Endothelial cell of umbilical vein (primary cell): ENCODE results near the gene TIPIN. TPM values are rescaled to one million over a fixed set of nuclear protein-coding genes. Genes with fewer than 3 reads are reported as not detected.
"Not testable (repeated sequence)": the region's sequence is repeated elsewhere in the genome, so short reads cannot be mapped to it uniquely, and the experiment has no call there.

Source experiments
- BruUV-seq: library from RNA; stranded (reverse); fragments of 400-500 nt; replicated peaks from 2 replicates; lab custom pipeline; 2021; lab: Mats Ljungman, UMichigan
- CTCF ChIA-PET: fragments of 300-600, 350-600 bp; sonication (Branson Sonifier 250); formaldehyde crosslinking; loops from one replicate; lab custom pipeline; 2021; ENCODE audit warnings: antibody characterized with exemption, inconsistent platforms; lab: Charles Lee
- POLR2A ChIA-PET: fragments of 300-600, 350-600 bp; sonication (Branson Sonifier 250); formaldehyde crosslinking; loops from one replicate; lab custom pipeline; 2021; ENCODE audit warnings: antibody characterized with exemption, inconsistent platforms; lab: Charles Lee
- DNase-seq: peaks from one replicate; pipeline ENCODE4 v3.0.0-alpha.2; 2011; ENCODE audit warnings: low read depth, low spot score
- FAIRE-seq: peaks from 2 replicates; lab custom pipeline; 2011; peaks lifted over from hg19 to GRCh38; lab: Jason Lieb, UNC
- H2AFZ ChIP-seq: 2 replicates; pipeline ENCODE4 v1.6.0; 2012; ENCODE audit warnings: low read depth, low read length, control low read depth, inconsistent platforms
- H3K27ac ChIP-seq: 2 replicates; pipeline ENCODE4 v1.5.1; 2011; ENCODE audit warnings: low read depth, mild to moderate bottlenecking, control low read depth, low read length, moderate library complexity; ENCODE audit not compliant: insufficient read depth
- H3K27me3 ChIP-seq, 2 experiments: 2 replicates each; pipeline versions ENCODE4 v1.6.0 to v1.6.1; 2011; ENCODE audit warnings: low read length in 2 of 2, mixed read lengths in 1 of 2; ENCODE audit not compliant: control insufficient read depth in 2 of 2, insufficient read depth in 2 of 2
- H3K36me3 ChIP-seq, 2 experiments: 2 replicates in 1 of 2; 3 replicates in 1 of 2; pipeline ENCODE4 v1.5.1; 2011; ENCODE audit warnings: low read length in 2 of 2, mild to moderate bottlenecking in 1 of 2, moderate library complexity in 1 of 2; ENCODE audit not compliant: control insufficient read depth in 2 of 2, insufficient read depth in 2 of 2; ENCODE audit errors: extremely low read depth in 1 of 2
- H3K4me1 ChIP-seq: 3 replicates; pipeline ENCODE4 v1.5.1; 2011; ENCODE audit warnings: mild to moderate bottlenecking, low read length; ENCODE audit not compliant: control insufficient read depth, insufficient read depth; ENCODE audit errors: extremely low read depth
- H3K4me2 ChIP-seq: 2 replicates; pipeline ENCODE4 v1.6.1; 2011; ENCODE audit warnings: low read length, control low read depth, mixed read lengths; ENCODE audit not compliant: insufficient read depth
- H3K4me3 ChIP-seq, 3 experiments: fragments of 200-600 bp in 1 of 3; sonication (generic), shearing (Covaris generic) in 1 of 3; replicated peaks in 1 of 3; 2 replicates each; pipeline ENCODE4 v1.5.1; 2011 to 2016; ENCODE audit warnings: control low read depth in 3 of 3, low read length in 3 of 3, mild to moderate bottlenecking in 2 of 3, inconsistent platforms in 1 of 3, low read depth in 1 of 3, moderate library complexity in 1 of 3; ENCODE audit not compliant: insufficient read depth in 1 of 3
- H3K79me2 ChIP-seq: 2 replicates; pipeline ENCODE4 v1.6.0; 2012; ENCODE audit warnings: low read length, inconsistent platforms; ENCODE audit not compliant: control insufficient read depth, insufficient read depth
- H3K9ac ChIP-seq: replicated peaks from 2 replicates; pipeline ENCODE3; 2011; ENCODE audit warnings: low read length, control low read depth; ENCODE audit not compliant: insufficient read depth; ENCODE audit errors: extremely low read depth
- H3K9me1 ChIP-seq: replicated peaks from 3 replicates; pipeline ENCODE4 v1.6.0; 2011; ENCODE audit warnings: mild to moderate bottlenecking, low read length; ENCODE audit not compliant: control insufficient read depth, insufficient read depth; ENCODE audit errors: extremely low read depth
- H3K9me3 ChIP-seq: replicated peaks from 2 replicates; pipeline ENCODE4 v1.5.1; 2012; ENCODE audit warnings: low read length, inconsistent platforms; ENCODE audit not compliant: control insufficient read depth, insufficient read depth
- H4K20me1 ChIP-seq: replicated peaks from 2 replicates; pipeline ENCODE3; 2011; ENCODE audit warnings: mild to moderate bottlenecking, low read length; ENCODE audit not compliant: control insufficient read depth, insufficient read depth; ENCODE audit errors: extremely low read depth
- CTCF ChIP-seq, 2 donors: IDR thresholded peaks; 1 replicate in 1 of 2; 2 replicates in 1 of 2; pipeline ENCODE4 v1.5.1; 2011; ENCODE audit warnings: low read length in 2 of 2, mild to moderate bottlenecking in 2 of 2, moderate library complexity in 2 of 2, control low read depth in 1 of 2, inconsistent platforms in 1 of 2, low read depth in 1 of 2; ENCODE audit not compliant: insufficient read depth in 1 of 2; ENCODE audit errors: extremely low read depth in 1 of 2
- EZH2 ChIP-seq: IDR thresholded peaks from 2 replicates; pipeline ENCODE4 v1.6.1; 2012; ENCODE audit warnings: borderline replicate concordance, low read depth, mild to moderate bottlenecking, moderate library complexity, low read length, inconsistent platforms; ENCODE audit not compliant: severe bottlenecking
- FOS ChIP-seq: IDR thresholded peaks from 2 replicates; pipeline ENCODE4 v1.6.1; 2011; ENCODE audit warnings: mild to moderate bottlenecking, low read length, moderate library complexity, borderline replicate concordance; ENCODE audit not compliant: insufficient read depth
- GATA2 ChIP-seq: IDR thresholded peaks from 2 replicates; pipeline ENCODE4 v1.7.0; 2011; ENCODE audit warnings: low read depth, mild to moderate bottlenecking, moderate library complexity, mixed read lengths, low read length; ENCODE audit not compliant: insufficient read length, insufficient read depth
- JUN ChIP-seq: IDR thresholded peaks from 2 replicates; pipeline ENCODE4 v1.6.1; 2011; ENCODE audit warnings: borderline replicate concordance, low read depth; ENCODE audit not compliant: insufficient read length, insufficient read depth
- MAX ChIP-seq: IDR thresholded peaks from 2 replicates; pipeline ENCODE4 v1.6.1; 2011; ENCODE audit not compliant: insufficient read depth, insufficient read length
- MYC ChIP-seq: IDR thresholded peaks from one replicate; pipeline ENCODE4 v1.6.1; 2011; ENCODE audit warnings: mild to moderate bottlenecking, low read depth, low read length
- POLR2A ChIP-seq: IDR thresholded peaks from 2 replicates; pipeline ENCODE4 v1.6.1; 2012; ENCODE audit warnings: low read depth, mild to moderate bottlenecking, control low read depth, low read length
- POLR2AphosphoS5 ChIP-seq: IDR thresholded peaks from 2 replicates; pipeline ENCODE4 v1.6.1; 2012; ENCODE audit warnings: low read depth, mild to moderate bottlenecking, control low read depth, low read length, moderate library complexity; ENCODE audit not compliant: insufficient read depth
- dilution Hi-C: fragments of 300-500 bp; cut with MboI; formaldehyde crosslinking; loops from one replicate; pipeline ENCODE4 v1.15.0; 2019; ENCODE audit warnings: low sequenced_read_pairs; ENCODE audit not compliant: extremely low pct_ligation_motif_present
- intact Hi-C: fragments of 100-400 bp; cut with micrococcal nuclease; formaldehyde crosslinking; loops from one replicate; pipeline ENCODE4 v1.10.0; 2022
- polyA plus RNA-seq, 4 experiments: library from polyadenylated mRNA; depleted of rRNA in 3 of 4; stranded (reverse) in 3 of 4; unstranded in 1 of 4; fragments of >200 nt; gene quantifications; 2 replicates each; pipeline versions ENCODE4 v1.2.1 to v1.2.3, GENCODE V29; 2011 to 2012; ENCODE audit warnings: missing spikeins in 1 of 4
- total RNA-seq: library from RNA; stranded (reverse); gene quantifications from 2 replicates; pipeline ENCODE4 v1.2.3, GENCODE V29; 2021

TIPIN gene
- total and polyA plus RNA-seq, 2 donors (not counting 3 experiments of a cell fraction or from before 2014, with no cell fraction given), result 3.6 to 15.4 TPM

DNA sequence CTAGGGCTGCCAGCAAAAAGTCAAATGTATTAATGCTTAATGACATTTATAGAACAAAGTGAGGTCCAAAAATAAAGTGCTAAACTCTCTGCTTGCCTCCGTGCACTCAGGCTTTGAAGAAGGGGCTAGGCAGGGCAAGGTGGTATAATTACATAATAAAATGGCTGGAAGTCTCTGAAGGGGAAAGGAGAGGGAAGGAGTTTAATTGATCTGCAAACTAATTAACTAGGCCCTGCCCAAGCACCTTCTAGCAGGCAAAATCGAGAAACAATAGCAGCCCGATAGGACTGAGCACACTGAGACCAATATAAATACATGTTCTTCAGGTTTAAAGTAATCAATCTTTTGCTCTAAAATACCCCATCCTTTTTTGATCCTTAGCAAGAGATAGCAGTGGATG, 50.1 kb downstream of the TIPIN start:
- no peaks in the 10 kb centered on the region for H4K20me1 ChIP-seq
- ChIA-PET POLR2A (no interaction called here), CTCF (no interaction called here)
- H3K4me3 ChIP-seq, result no peak overlapping the region
- no peaks in the 10 kb centered on the region for H3K9me1 ChIP-seq
- intact Hi-C loops, result no loop called here
- dilution Hi-C loops, result loop anchor here (25.0 kb wide), 1 partner anchor 106 kb away; no protein-coding TSS in a partner anchor
- H3K4me2 ChIP-seq, result no peak overlapping the region
- FAIRE-seq (no peak), DNase-seq (no peak)
- H3K27ac ChIP-seq, result no peak overlapping the region
- no peaks in the 10 kb centered on the region for H3K4me1 ChIP-seq
- no peaks in the 10 kb centered on the region for H3K27me3 ChIP-seq
- H3K79me2 ChIP-seq, result no peaks in the 10 kb centered on the region
- BruUV-seq, result no TSS peak
- no peaks in the 10 kb centered on the region for H3K9me3 ChIP-seq
- no peak overlapping the region for H2AFZ ChIP-seq
- H3K36me3 ChIP-seq, result peaks cover 1 to 4% of the 10 kb centered on the region in 2 experiments
- H3K9ac ChIP-seq, result no peak overlapping the region
- TF ChIP-seq GATA2, result no peak
- TF ChIP-seq MYC, result no peak
- no peak for TF ChIP-seq EZH2
- TF ChIP-seq POLR2A, result no peak
- no peak for TF ChIP-seq CTCF (IDR thresholded peaks at IDR 0.05; ENCODE audit: extremely low read depth in 1 of 2, insufficient read depth in 1 of 2, low read depth in 1 of 2, low read length in 2 of 2)
- TF ChIP-seq FOS, result no peak
- TF ChIP-seq MAX, result no peak
- TF ChIP-seq JUN, result no peak
- TF ChIP-seq POLR2AphosphoS5, result no peak

DNA sequence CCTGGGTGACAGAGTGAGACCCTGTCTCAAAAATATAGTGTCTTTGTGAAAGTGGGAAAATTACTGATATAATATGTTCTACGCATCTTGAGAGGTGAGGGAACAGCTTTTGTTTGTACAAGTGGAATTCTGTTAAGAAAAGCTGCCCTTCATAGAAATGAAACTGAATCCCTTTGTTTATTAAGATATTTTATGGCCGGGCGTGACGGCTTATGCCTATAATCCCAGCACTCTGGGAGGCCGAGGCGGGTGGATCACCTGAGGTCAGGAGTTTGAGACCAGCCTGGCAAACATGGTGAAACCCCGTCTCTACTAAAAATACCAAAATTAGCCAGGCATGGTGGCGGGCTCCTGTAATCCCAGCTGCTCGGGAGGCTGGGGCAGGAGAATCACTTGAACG, 52.1 kb downstream of the TIPIN start:
- DNase-seq, H3K27me3 ChIP-seq, H2AFZ ChIP-seq, H3K4me3 ChIP-seq, BruUV-seq, H3K4me1 ChIP-seq, H3K36me3 ChIP-seq, H3K9me3 ChIP-seq, H3K9ac ChIP-seq, POLR2A ChIA-PET, H4K20me1 ChIP-seq, H3K27ac ChIP-seq, H3K79me2 ChIP-seq, H3K9me1 ChIP-seq, intact Hi-C loops, FAIRE-seq, H3K4me2 ChIP-seq, CTCF ChIA-PET: not testable (repeated sequence)
- dilution Hi-C loops, result loop anchor here (25.0 kb wide), 1 partner anchor 108 kb away; no protein-coding TSS in a partner anchor
